ENCODE measurements around the gene OR6J1. TPM values are rescaled to one million over a fixed set of nuclear protein-coding genes. Genes with fewer than 3 reads are reported as not detected.

The OR6J1 gene
- total RNA-seq, 2 donors from 2014 or later: not detected

DNA sequence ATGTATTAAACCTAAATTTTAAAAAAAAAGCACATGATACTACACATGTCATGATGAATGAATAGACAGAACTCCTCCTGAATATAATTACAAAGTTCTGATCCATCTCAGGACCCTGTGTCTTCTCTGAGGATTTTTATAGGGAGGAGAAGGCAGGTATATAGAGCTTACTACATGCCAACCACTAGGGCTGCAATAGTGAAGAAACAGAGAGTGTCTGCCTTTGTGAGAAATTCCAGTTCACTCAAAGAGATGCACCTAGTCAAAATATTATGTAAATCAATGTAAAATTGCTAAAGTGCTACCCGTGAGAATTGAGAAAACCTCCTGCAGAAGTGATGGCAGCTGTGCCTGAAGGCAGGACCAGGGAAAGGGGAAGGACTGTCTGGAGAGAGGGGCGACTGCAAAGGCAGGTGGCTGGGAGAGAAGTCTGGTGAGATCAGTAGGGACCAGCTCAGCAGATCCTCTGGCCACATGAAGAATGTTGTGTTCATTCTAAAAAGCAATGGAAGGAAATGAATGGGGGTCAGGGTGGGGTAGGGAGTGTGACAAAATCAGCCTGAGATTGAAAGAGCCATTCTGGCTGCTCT, 31.0 kb downstream of the OR6J1 start:
- no peaks in the 10 kb centered on the region for H3K9me3 ChIP-seq
- H3K27ac ChIP-seq: no peak overlapping the region
- H3K4me1 ChIP-seq: peaks cover 0 to 6% of the 10 kb centered on the region in 2 donors
- no peak for DNase-seq (ENCODE audit: low spot score)
- H3K4me3 ChIP-seq: no peak overlapping the region
- no peak for TF ChIP-seq CTCF (IDR thresholded peaks at IDR 0.05)
- H3K36me3 ChIP-seq: peaks cover 37% of the 10 kb centered on the region
- no peaks in the 10 kb centered on the region for H3K27me3 ChIP-seq

GRCh38 chr14:22610931-22611330, 33.2 kb downstream of the OR6J1 start:
- Histone ChIP-seq H3K27me3 (no peaks in the 10 kb centered on the region), H3K36me3 (peaks cover 60% of the 10 kb centered on the region), H3K4me3 (no peak overlapping the region), H3K9me3 (no peaks in the 10 kb centered on the region), H3K27ac (no peak overlapping the region), H3K4me1 (peaks cover 0 to 6% of the 10 kb centered on the region in 2 donors)
- DNase-seq (ENCODE audit: low spot score): no peak
- no peak for TF ChIP-seq CTCF (IDR thresholded peaks at IDR 0.05)

- Histone ChIP-seq H3K4me1 (no peaks in the 10 kb centered on the region), H3K27me3 (no peaks in the 10 kb centered on the region), H3K9me3 (no peaks in the 10 kb centered on the region), H3K27ac (no peak overlapping the region), H3K4me3 (no peak overlapping the region), H3K36me3 (peaks cover 96% of the 10 kb centered on the region)
- TF ChIP-seq CTCF (IDR thresholded peaks at IDR 0.05): no peak
- no peak for DNase-seq (ENCODE audit: low spot score)
Measured at GRCh38 chr14:22607291-22607690, 36.9 kb downstream of the OR6J1 start.

DNA sequence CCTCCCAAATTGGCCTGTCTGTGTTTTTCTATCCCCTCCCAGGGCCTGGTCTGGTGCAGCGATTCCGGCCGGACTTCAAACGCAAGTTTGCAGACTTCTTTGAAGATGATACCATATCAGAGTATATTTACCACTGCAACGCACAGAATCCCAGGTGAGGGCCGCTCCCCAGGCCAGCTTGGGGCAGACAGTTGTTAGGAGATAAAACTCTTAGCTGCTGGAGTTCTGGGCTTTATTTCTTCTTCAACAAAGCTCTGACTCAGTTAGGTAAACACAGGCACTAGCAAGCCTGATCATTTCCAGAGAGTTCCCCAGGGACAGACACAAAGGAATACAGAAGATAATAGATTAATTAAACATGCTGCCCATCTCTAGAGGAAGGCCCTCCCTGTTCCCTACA, 37.8 kb downstream of the OR6J1 start:
- Histone ChIP-seq H3K27ac (no peak overlapping the region), H3K9me3 (no peaks in the 10 kb centered on the region), H3K4me1 (no peaks in the 10 kb centered on the region), H3K27me3 (no peaks in the 10 kb centered on the region), H3K36me3 (peaks cover 95% of the 10 kb centered on the region), H3K4me3 (no peak overlapping the region)
- DNase-seq (ENCODE audit: low spot score): no peak
- no peak for TF ChIP-seq CTCF (IDR thresholded peaks at IDR 0.05)

GRCh38 chr14:22602862-22603261, 41.3 kb downstream of the OR6J1 start:
- no peak overlapping the region for H3K4me3 ChIP-seq
- H3K9me3 ChIP-seq: no peaks in the 10 kb centered on the region
- no peaks in the 10 kb centered on the region for H3K27me3 ChIP-seq
- no peak overlapping the region for H3K27ac ChIP-seq
- H3K4me1 ChIP-seq: peaks cover 0 to 17% of the 10 kb centered on the region in 2 donors
- no peak for TF ChIP-seq CTCF (IDR thresholded peaks at IDR 0.05)
- DNase-seq (ENCODE audit: low spot score): no peak
- peaks cover 62% of the 10 kb centered on the region for H3K36me3 ChIP-seq

DNA sequence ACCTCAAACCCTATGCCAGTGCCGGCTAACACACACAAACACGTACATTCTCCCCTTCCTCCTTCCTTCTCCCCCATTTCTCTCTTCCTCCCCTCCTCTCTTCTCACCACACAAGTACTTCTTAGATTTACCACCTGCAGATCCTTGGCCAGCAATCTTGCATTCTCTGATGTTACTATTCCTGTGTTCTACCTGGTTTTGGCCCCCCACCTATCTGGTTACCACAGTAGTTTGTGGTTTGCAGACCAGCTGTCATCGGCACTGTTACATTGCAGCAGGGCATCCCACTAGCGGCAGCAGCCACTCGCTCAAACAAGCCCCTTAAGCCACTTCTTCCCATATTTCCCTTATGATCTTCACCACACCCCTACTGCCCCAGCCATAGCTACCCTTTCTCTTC, 42.2 kb downstream of the OR6J1 start:
- H3K4me3 ChIP-seq: no peak overlapping the region
- H3K36me3 ChIP-seq: peaks cover 54% of the 10 kb centered on the region
- no peak overlapping the region for H3K27ac ChIP-seq
- H3K9me3 ChIP-seq: no peaks in the 10 kb centered on the region
- no peak for DNase-seq (ENCODE audit: low spot score)
- no peaks in the 10 kb centered on the region for H3K27me3 ChIP-seq
- no peak for TF ChIP-seq CTCF (IDR thresholded peaks at IDR 0.05)
- peaks cover 0 to 17% of the 10 kb centered on the region in 2 donors for H3K4me1 ChIP-seq

Measured in right atrium auricular region (tissue), 2 donors.